Measurements from ENCODE around the gene PTPN20.

Gene PTPN20

DNA sequence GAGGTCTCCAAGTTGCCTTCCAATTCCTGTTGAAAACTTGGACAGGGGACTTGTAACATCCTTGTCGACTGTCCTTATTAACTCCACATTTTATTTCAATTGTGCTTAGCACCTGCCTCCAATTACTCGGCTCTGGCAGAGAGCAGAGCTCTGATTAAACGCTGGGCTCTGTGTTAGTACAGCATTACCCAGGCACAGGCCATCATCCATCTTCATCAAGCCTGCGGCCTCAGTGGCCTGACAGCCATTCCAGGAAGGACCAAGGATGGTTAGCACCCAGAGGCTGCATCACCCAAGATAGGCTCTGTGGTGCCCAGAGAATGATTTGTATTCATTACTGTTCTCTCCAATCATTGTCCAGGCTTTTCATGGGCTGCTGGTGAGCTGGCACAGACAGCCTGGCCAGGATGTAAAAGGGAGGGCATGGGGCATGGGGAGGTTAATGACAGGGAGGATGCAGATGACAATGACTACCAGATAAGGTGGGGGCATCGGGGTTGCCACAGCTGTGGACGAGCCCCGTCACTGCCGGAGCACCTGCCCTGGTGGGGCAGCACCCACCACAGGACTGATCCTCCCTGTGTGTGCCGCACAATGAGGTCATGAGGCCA lies 123.3 kb downstream of the PTPN20 start:
- no peak for DNase-seq (ENCODE audit: low read depth)

DNA sequence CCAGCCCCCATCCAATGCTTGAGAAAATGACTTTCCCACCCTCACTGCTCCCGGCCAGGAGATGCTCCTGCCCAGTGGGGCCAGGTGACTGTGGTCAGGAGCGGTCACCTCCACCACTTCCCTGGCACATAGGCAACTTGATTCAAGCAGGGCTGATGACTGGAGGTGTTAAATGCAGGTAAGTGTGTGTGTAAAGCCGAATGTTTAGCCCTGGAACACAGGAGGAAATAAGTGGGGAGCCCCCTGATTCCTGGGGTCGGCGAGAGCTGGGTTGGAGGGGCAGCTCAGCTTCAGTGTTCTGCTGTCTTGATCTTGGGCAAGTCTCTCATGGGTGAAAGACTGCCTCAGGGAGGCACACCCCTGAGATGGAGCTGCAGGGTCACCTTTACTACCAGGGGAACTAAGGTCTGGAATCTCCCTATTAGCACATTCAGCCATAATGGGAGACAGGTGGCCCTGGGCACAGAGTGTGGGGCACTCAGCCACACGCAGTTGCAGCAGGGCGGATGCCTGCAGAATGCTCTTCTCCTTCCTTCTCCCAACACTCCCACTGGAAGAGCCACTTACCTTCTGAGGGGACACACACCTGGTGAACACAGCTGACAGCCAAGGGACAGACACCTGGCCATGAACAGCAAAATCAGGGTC lies 124.1 kb downstream of the PTPN20 start:
- DNase-seq (ENCODE audit: low read depth) = no peak

DNA sequence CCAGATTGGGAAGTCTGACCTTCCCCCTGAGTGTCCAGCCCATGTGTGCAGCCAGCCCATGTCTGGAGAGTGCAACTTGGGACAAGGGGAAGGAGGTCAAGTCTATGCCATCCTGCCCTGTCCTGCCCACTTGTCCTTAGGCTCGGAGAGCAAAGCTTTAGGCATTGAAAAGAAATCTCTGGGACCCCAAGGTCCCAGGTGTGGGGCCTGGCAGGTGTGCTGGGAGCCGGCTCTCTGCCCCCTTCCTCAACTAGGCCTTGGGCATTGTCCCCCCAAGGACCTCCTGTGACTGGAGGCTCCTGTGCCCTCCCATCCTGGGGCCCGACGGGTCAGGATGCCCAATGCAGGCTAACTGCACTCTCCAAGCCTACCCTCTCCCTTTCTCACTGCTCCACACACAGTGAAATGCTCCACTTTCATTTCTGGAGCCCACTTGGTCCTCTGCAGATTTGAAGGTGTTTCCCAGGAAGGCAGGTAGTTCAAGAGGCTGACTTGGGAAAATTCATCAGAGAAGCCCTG lies 124.7 kb downstream of the PTPN20 start:
- DNase-seq (ENCODE audit: low read depth) = no peak

DNA sequence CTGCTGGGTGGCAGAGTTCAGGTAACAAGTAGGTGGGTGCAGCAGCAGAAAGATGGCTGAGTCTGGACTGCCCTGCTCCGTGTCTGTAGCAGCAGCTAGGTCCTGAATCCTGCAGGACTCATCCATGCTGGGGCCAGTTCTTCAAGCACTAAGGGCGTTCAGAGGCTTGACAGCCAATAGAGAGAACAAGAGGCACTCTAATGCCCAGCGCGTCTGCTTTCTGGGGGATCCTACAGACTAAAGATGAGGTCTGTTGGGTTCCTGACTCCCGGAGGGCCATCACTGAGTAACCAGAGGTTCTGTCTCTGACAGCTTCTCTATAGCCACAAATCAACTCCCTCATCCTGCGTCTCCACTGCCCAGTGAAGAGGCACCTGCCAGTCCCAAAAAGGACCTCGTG lies 125.5 kb downstream of the PTPN20 start:
- DNase-seq (ENCODE audit: low read depth) = no peak

DNA sequence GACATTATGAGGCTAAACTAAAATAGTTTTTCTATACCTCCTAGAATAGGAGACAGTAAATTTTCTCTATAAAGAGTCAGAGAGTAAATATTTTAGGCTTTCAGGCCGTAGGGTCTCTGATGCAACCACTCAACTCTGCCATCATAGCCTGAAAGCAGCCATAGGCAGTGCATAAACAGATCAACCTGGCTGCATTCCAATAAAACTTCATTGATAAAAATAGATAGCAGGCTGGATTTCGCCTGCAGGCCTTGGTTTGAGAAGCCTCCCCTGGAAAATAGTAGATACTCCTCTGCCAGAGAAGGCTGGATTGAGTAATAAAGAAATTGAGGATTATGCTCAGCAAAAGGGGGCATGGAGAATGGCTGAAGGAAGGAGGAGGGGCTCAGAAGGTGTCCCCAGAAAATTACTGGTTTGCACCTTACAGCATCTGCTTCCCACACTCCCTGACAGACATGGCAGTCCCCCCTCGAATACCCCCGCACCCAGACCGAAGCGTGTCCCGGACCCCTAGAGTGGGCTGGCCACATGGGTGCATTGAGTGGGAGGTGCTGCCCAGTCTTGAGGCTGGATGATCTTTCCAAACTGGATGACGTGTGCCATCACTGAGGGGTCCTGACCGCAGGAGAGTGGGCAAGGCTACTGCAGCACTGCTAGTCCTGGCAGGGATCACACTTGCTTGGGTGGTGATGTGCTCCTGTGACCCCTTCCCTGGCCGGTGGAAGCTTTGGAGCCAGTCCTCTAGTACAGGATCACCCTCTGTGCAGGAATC lies 126.6 kb downstream of the PTPN20 start:
- no peak for DNase-seq (ENCODE audit: low read depth)

DNA sequence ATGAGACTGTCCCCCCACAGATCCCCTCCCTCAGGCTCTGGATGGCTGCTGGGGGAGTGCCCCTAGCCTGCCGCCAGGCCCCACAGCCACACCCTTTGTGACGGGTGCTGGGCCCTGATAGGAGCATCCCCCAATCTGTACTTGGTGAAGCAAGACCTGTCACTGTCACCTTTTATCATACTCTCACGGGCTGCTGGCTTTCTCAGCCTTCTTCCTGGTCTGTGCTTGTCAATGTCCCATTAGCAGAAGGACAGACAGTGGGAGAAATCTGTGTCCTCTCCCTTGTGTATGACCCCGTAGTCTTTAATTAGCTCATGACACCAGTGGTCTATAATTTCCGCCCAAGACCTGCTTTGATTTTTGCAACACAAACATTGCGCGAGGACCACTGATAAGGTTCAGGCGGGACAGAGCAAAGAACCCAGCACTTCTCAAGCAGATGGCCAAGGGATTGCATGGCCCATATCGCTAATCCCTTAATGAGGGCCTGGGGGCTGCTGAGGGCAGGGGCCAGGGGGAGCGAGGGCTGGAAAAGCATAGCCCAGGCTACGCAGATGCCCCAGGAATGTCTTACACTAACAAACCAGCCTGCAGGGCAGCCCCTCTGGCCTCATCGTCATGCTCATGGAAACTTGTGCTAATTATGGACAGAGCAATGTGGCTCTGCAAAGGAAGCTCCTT lies 127.8 kb downstream of the PTPN20 start:
- DNase-seq (ENCODE audit: low read depth) = no peak

DNA sequence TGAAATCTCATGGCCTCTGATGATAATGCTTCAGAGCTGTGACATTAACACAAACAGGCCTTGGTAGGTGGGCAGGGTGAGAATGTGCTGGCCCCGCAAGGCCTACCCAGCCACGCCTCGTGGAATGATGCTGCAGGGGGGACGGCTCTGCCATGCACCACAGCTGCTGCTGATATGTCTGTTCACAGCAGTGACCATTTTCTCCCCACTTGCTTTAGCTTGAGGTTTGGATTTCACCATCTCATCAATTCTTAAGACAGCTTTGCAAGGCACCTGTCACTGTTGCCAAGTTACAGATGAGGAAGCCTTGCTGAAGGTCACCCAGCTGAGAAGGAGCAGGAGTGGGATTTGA lies 128.3 kb downstream of the PTPN20 start:
- no peak for DNase-seq (ENCODE audit: low read depth)

DNA sequence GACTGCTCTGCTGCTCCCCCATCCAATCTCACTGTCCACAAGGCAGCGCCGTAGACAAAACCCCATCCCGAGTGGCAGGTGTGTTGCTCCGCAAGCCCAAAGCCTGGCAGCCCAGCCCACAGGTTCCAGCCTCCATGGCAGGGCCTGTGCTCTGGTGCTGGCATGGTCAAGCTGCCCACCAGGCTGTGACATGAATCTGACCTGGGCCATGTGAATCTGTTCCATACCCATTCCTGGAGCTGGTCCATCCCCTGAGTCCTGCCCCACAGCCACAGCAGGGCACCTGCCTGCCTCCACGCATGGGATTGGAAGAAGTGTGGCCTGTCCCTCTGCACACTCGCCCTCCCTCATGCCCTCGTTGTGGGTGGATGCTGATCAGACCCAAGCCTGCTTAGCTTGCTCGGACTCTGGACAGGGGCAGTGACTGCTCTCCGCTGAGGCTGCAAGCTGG lies 128.8 kb downstream of the PTPN20 start:
- DNase-seq (ENCODE audit: low read depth) = no peak

DNA sequence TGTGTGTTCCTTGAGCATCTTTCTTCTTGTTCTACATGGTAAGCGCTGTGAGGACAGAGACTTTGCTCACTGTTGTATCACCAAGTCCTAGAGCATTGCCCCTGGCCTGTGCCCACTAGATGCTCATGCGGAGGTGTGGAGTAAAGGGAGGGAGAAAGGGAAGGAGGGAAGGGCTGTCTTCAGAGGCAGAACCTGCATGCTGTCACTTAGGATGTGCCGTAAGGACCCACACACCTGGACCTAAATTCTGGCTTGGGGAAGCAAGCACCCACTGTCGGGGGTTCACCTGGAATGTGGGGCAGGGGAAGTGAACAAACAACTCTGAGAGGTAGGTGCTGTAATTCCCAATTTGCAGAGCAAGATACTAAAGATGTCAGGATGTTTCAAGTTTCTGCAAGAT lies 129.5 kb downstream of the PTPN20 start:
- DNase-seq (ENCODE audit: low read depth) = no peak

DNA sequence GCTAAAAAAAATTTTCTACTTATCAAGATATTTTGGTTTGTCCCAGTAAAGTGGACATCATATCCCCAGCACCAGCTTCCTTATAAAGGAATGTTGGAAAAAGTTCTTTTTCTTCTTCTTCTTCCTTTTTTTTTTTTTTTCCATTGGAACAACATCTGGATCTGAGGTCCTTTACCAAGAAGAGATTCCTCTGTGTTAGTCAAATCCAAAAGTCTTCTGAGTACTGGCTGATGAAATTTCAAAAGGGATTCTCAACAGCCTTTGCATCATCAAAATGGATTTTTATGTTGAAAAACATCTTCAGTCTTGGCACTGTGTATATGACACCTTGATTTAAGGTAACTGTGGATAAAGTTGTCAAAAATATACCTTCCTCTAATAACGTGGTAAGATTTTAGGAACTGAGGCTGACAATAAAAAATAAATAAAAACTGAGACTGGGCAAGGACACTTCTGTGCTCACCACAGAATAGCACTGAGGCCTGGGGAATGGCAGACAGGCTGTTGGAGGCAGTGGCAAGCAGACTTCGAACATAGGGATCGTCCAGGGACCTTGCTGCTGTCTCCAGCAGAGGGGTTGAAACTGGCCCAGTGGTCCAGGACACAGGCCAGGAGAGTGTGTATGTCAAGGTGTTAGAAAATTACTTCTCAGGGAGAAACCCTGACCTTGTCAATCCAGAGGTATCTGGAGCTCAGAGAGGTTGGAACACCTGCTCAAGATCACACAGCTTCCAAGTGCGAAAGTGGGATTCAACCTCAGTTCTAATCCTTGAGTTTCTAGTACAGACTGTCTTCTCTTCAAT lies 130.4 kb downstream of the PTPN20 start:
- no peak for DNase-seq (ENCODE audit: low read depth)

DNA sequence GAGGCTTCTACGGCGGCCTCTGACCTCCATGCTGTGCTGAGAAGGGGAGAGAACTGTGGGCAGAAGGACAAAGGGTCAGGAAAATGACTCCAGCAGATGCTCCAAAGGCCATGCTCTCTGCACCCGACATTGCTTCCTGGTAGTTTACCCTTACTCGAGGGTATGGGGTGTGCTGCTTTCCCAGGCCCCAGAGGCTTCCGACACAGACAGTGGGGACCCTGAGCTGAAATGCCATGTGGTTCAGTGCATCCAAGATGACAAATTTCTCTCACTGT lies 130.9 kb downstream of the PTPN20 start:
- no peak for DNase-seq (ENCODE audit: low read depth)

DNA sequence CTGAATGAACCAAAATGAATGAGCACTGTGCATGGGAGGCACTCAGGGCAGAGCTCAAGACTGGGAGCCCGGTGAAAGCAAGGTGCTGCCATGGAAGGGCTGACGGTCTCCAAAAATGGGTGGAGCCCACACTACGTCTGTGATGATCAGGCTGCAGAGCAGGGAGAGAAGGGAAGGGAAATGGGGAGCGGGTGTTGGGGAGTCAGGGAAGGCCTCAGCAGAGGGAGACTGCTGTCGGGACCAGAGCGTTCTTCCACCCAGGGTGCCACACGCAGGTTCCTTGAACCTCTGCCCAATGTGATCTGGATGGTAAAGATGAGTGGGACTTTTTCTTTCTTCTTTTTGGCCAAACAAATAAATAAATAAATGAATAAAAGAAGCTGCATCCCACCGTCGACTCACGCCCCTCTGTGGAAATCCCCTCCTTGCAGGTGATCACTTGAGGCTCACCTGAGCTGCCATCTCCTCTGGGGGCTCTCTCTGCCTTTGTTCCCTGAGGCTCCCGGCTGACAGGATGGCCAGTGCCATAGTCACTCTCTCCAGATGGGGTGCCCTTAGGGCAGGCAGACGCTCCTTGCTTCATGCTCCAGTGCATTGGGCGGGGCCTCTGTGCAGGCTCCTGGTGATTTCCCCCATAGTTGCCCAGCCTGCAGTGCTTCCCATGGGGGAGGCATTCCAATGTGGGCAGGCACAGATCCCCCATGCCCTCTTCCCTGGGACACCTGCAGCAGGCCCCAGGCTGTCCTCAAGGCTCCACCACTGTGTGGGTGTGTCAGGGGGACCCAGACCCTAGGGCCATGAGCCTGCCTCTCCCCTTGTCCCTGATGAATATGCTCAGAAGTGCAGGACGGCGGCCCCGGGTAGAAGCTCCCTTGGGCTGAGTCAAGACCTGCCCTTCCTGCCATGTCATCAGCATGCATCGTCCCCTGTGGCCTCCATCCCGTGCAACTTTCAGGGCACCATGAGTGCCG lies 131.8 kb downstream of the PTPN20 start:
- no peak for DNase-seq (ENCODE audit: low read depth)

DNA sequence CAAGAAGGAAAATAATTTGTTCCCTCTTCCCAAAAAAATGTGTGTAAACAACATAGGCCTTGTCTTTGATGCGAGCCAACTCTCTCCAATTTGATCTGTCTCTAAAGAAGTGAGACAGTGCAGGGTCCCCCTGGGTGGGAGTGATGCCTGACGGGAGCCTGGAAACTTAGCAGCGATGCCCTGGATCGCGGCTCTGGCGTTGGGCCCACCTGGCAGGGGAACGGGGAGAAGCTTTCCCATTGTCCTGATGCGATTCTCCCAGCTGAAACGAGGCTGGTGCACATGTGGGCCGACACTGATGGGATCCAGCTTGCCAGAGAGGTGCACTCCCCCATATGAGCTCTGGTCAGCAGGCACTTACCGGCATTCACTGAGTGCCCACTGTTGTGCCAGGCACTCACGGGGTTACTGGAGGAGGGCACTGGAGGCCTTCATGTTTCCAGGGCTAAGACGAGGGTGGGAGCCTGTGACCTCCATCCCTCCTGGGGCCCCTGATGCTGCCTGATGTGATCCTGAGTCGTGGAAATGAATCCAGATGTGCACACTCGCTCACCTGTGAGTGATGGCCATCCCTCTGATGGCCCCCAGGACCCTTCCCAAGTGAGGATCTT lies 132.8 kb downstream of the PTPN20 start:
- DNase-seq (ENCODE audit: low read depth) = no peak

DNA sequence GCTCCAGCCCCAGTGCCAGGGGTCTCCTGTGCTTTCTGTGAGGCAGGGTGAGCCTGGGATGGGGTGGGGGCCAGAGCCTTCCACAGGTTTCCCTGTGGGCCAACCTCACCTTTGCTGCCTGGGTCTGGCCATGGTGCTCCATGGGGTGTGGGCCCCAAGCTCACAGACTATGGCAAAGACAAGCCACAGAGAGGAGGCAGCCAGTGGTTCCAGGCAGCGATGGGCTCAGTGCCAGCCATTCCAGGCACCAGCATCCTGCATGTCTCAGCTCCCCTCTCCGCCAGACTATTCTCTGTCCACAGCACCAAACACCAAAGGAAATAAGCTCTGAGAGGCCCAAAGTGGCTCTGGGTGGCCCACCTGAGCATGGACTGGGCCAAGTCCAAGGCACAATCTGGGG lies 133.5 kb downstream of the PTPN20 start:
- no peak for DNase-seq (ENCODE audit: low read depth)

DNA sequence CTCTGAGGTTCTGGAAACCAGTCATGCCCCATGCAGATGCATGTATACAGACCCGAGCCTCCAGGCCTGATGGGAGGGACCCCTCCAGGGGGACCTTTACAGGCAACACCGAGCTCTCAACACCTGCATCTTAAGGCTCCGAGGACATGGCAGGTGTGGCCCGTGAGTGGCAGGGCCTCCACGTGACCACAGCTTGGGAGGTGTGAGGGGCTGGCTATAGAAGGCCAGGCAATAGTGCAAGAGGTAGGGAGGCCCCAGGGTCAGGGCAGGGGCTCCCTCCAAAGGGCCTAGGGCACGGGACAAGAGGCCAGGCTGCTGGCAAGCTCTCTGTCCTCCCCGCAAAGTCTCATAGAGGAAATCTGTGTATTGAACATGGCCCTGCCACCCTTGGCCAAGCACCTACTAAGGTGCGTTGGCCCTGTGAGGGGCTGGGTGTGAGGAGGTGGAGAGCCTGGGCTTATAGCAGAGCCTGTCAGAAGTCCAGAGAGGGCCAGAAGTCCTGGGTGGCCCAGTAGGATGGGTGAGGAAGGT lies 134.2 kb downstream of the PTPN20 start:
- DNase-seq (ENCODE audit: low read depth) = no peak

DNA sequence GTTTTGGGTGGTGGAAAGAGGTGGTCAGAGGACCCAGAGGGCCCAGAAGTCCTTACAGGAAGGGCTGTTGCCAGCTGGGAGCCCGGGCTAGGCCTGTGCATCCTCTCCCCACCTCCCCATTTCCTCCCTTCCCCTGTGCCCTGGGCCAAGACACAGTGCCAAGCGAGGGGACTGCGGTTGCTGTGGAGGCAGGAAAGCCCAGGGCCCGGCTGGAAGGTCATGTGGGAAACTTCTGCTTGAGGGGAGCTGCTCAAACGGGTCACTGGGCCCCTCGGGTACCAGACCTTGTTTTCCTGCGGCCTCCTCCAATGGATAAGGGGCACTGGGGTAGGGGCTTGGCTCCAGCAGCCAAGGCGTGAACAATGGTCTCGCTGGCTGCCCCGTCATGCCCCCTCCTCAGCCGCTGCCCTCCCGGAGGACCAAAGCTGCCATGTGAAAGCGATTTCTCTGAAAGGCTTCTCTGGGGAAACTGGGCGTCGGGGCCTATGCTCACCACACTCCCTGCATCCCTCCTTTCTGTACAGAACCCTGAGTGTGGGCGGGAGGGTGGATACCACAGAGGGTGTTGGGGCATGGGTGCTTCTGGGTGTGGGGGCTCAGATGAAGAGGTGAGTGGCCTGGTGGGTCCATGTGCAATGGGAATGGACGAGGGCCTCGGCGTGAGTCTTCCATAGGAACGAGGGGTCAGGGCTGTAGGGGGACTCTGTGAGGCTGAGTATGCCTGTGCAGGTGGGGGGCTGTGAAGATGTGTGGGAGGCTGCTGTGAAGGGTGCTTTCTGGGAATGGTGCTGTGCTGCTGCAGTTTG lies 135.3 kb downstream of the PTPN20 start:
- DNase-seq (ENCODE audit: low read depth) = no peak

DNA sequence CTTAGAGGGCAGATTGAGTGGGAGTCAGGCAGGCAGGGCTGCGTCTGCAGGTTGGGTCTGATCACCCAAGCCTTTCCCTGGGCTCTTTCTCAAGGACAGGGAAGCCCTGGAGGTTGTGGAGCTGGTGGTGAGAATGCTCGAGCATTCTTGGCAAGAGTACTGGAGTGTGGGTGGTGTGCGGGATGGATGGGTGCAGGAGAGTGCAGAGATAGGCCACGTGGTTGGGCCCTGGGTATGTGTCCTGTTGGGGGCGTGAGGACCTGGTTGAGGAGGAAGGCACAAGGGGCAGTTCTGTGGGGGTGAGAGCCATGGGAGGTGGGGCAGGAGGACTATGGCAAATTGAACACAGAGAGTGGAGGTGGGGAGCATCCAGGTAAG lies 135.9 kb downstream of the PTPN20 start:
- no peak for DNase-seq (ENCODE audit: low read depth)

DNA sequence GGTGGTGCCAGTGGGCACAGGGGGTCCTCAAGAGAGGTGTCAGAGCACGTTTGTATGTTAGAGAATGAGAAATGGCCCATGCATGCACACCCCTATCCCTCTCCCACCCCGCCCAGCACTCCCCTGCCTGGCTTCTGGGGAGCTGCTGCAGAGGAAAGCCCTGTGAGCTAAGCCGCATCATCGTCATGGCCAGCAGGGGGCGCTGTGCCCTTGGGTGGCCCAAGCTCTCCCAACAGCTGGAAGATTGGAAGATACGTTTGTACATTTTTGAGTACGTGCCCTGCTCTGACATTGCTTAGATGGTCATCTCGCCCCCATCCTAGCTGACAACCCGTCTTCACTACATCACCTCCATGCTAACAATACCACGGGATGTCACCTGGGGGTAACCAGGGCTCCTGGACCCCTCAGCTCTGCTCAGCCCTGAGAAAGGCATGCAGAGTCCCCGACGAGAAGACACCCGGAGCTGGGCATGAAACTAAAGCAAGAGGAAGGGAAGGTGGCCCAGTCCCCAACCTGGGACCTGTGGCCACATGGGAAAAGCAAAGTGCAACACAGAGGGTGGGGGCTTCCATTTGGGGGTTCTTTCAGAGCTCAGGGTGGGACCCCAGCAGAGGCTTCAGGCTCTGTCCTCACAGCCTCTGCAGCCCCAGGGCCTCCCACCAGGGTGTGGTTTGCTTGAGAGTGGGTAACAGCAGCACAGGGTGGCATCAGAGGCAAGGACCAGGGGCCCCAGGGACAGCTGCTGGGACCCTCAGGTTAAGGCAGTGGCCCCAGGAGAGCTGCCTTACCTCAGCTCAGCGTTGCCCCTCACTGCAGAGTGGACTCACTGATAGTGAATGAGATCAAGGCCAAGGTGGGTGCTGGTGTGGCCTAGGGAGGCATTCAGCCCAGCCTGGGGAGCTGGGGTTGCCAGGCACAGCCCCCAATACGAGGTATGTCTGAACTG lies 136.6 kb downstream of the PTPN20 start:
- peak; percentile 12 for DNase-seq (ENCODE audit: low read depth)

Data from HS-27A (cell line).